Mesodermal cell (in vitro differentiated cells): ENCODE data around the gene AFG3L2.

ENCODE experiments used
- H3K27ac ChIP-seq: 2 replicates; pipeline ENCODE4 v1.7.0; 2013; ENCODE audit warnings: mild to moderate bottlenecking, low read depth, low read length, moderate library complexity; ENCODE audit not compliant: severe bottlenecking
- H3K36me3 ChIP-seq: 2 replicates; pipeline ENCODE4 v1.7.1; 2013; ENCODE audit warnings: mild to moderate bottlenecking, low read length, moderate library complexity; ENCODE audit not compliant: control insufficient read depth, insufficient read depth
- H3K4me1 ChIP-seq: one replicate; pipeline ENCODE4 v1.7.1; 2013; ENCODE audit warnings: mild to moderate bottlenecking, low read length; ENCODE audit not compliant: insufficient read depth, control insufficient read depth, poor library complexity, severe bottlenecking
- H3K4me3 ChIP-seq: 2 replicates; pipeline ENCODE4 v1.7.0; 2013; ENCODE audit warnings: low read length, control low read depth, mild to moderate bottlenecking; ENCODE audit not compliant: insufficient read depth, poor library complexity, severe bottlenecking; ENCODE audit errors: extremely low read depth
- H3K9me3 ChIP-seq: 2 replicates; pipeline ENCODE4 v1.7.1; 2013; ENCODE audit warnings: mild to moderate bottlenecking, low read length, moderate library complexity; ENCODE audit not compliant: control insufficient read depth
- WGBS, 2 experiments: methylation state at CpG; one replicate each; pipeline ENCODE4 v1.1.5; 2013; ENCODE audit warnings: missing lambda C conversion rate in 2 of 2; ENCODE audit not compliant: insufficient coverage in 2 of 2; 5-methylcytosine and 5-hydroxymethylcytosine counted together

Gene AFG3L2

GRCh38 chr18:12290086-12290485 is 86.9 kb downstream of the AFG3L2 start:
- Histone ChIP-seq H3K36me3 (no peaks in the 10 kb centered on the region), H3K9me3 (no peaks in the 10 kb centered on the region), H3K27ac (no peak overlapping the region), H3K4me3 (no peak overlapping the region), H3K4me1 (peaks cover 21% of the 10 kb centered on the region)
- 100% methylated on average over 1 of the region's 2 CpGs for WGBS, 2 experiments

- 1 to 11% methylated on average over 5 to 6 of the region's 10 CpGs for WGBS, 2 experiments
- Histone ChIP-seq H3K27ac (no peak overlapping the region), H3K4me3 (peak overlapping the region; percentile 35), H3K9me3 (no peaks in the 10 kb centered on the region), H3K36me3 (no peaks in the 10 kb centered on the region), H3K4me1 (peaks cover 21% of the 10 kb centered on the region)
Measured at GRCh38 chr18:12288403-12288755, 88.6 kb downstream of the AFG3L2 start.

GRCh38 chr18:12287684-12288402 is 89.2 kb downstream of the AFG3L2 start:
- 2 to 4% methylated on average over 33 to 41 of the region's 41 CpGs for WGBS, 2 experiments
- Histone ChIP-seq H3K27ac (no peak overlapping the region), H3K4me3 (peak overlapping the region; percentile 35)

GRCh38 chr18:12287131-12287681 is 89.8 kb downstream of the AFG3L2 start:
- H3K36me3 ChIP-seq, result no peaks in the 10 kb centered on the region
- WGBS, 2 experiments, result 58 to 67% methylated on average over 34 to 36 of the region's 37 CpGs
- peak overlapping the region; percentile 35 for H3K4me3 ChIP-seq
- H3K4me1 ChIP-seq, result peaks cover 29% of the 10 kb centered on the region
- no peaks in the 10 kb centered on the region for H3K9me3 ChIP-seq
- no peak overlapping the region for H3K27ac ChIP-seq

More at GRCh38 chr18:12287684-12288402, 89.2 kb downstream of the AFG3L2 start:
- H3K36me3 ChIP-seq, result no peaks in the 10 kb centered on the region
- no peaks in the 10 kb centered on the region for H3K9me3 ChIP-seq
- H3K4me1 ChIP-seq, result peaks cover 23% of the 10 kb centered on the region

- Histone ChIP-seq H3K9me3 (no peaks in the 10 kb centered on the region), H3K27ac (no peak overlapping the region), H3K4me1 (peaks cover 41% of the 10 kb centered on the region), H3K4me3 (no peak overlapping the region), H3K36me3 (no peaks in the 10 kb centered on the region)
- 83% methylated on average over 1 of the region's 1 CpG; no CpG with 5 or more reads in 1 of the 2 experiments for WGBS, 2 experiments
Measured at GRCh38 chr18:12283666-12284065, 93.4 kb downstream of the AFG3L2 start.

GRCh38 chr18:12283256-12283655 is 93.8 kb downstream of the AFG3L2 start:
- 67 to 95% methylated on average over 1 to 4 of the region's 6 CpGs for WGBS, 2 experiments
- Histone ChIP-seq H3K4me3 (no peak overlapping the region), H3K9me3 (no peaks in the 10 kb centered on the region), H3K4me1 (peaks cover 41% of the 10 kb centered on the region), H3K36me3 (no peaks in the 10 kb centered on the region), H3K27ac (no peak overlapping the region)

- Histone ChIP-seq H3K4me3 (no peak overlapping the region), H3K4me1 (peaks cover 39% of the 10 kb centered on the region), H3K9me3 (no peaks in the 10 kb centered on the region), H3K36me3 (no peaks in the 10 kb centered on the region), H3K27ac (peak overlapping the region; percentile 66)
- WGBS, 2 experiments, result 73 to 80% methylated on average over 5 to 8 of the region's 9 CpGs
Measured at GRCh38 chr18:12282442-12283039, 94.5 kb downstream of the AFG3L2 start.

- H3K4me3 ChIP-seq, result no peak overlapping the region
- H3K9me3 ChIP-seq, result no peaks in the 10 kb centered on the region
- H3K36me3 ChIP-seq, result no peaks in the 10 kb centered on the region
- H3K27ac ChIP-seq, result peak overlapping the region; percentile 66
- H3K4me1 ChIP-seq, result peaks cover 36% of the 10 kb centered on the region
- WGBS, 2 experiments, result no CpG with 5 or more reads among the region's 1 CpG
Measured at GRCh38 chr18:12281861-12282260, 95.2 kb downstream of the AFG3L2 start.

GRCh38 chr18:12279781-12280531 is 97.1 kb downstream of the AFG3L2 start:
- no peaks in the 10 kb centered on the region for H3K9me3 ChIP-seq
- H3K36me3 ChIP-seq, result no peaks in the 10 kb centered on the region
- WGBS, 2 experiments, result 89 to 92% methylated on average over 12 to 13 of the region's 16 CpGs
- peaks cover 36% of the 10 kb centered on the region for H3K4me1 ChIP-seq
- peak overlapping the region; percentile 98 for H3K27ac ChIP-seq
- H3K4me3 ChIP-seq, result peak overlapping the region; percentile 28
